ENCODE measurements around the gene ZNF536. TPM values are rescaled to one million over a fixed set of nuclear protein-coding genes. Genes with fewer than 3 reads are reported as not detected.

The ZNF536 gene
- total RNA-seq, 1 experiment from 2014 or later = not detected

GRCh38 chr19:30423481-30423880 lies 51.3 kb downstream of the ZNF536 start:
- H3K27me3 ChIP-seq (ENCODE audit: insufficient read depth, low read length) = no peaks in the 10 kb centered on the region
- H2BK15ac ChIP-seq (ENCODE audit: low read depth, low read length) = no peak overlapping the region
- H2BK5ac ChIP-seq (ENCODE audit: insufficient read length, low read length) = no peak overlapping the region
- no peak overlapping the region for H4K8ac ChIP-seq (replicated peaks; ENCODE audit: insufficient read length, low read depth, low read length)
- Mint-ChIP-seq H3K4me3 (no peak overlapping the region), H3K9me3 (no peaks in the 10 kb centered on the region), H3K27ac (no peak overlapping the region), H3K4me1 (no peaks in the 10 kb centered on the region), H3K36me3 (ENCODE audit: insufficient read depth in 1 of 3, low read depth in 3 of 3) (no peaks in the 10 kb centered on the region), H3K27me3 (ENCODE audit: low read depth) (peaks cover 3% of the 10 kb centered on the region)
- H3K23ac ChIP-seq (ENCODE audit: insufficient read length, low read depth, low read length) = no peak overlapping the region
- no peak overlapping the region for H3K4me2 ChIP-seq (ENCODE audit: insufficient read depth, insufficient read length, low read length)
- H2AK5ac ChIP-seq (ENCODE audit: insufficient read length, low read length) = no peak overlapping the region
- H3K14ac ChIP-seq (ENCODE audit: insufficient read depth, low read length) = no peak overlapping the region
- no peak overlapping the region for H2BK12ac ChIP-seq (ENCODE audit: insufficient read length, low read depth, low read length)
- no peak overlapping the region for H4K5ac ChIP-seq (ENCODE audit: insufficient read length, low read depth, low read length)
- no peak overlapping the region for H4K91ac ChIP-seq (ENCODE audit: insufficient read length, low read depth, low read length)
- no peak overlapping the region for H3K56ac ChIP-seq (ENCODE audit: insufficient read length, low read depth, low read length)
- H3K23me2 ChIP-seq (ENCODE audit: insufficient read length, low read depth, low read length, poor library complexity, severe bottlenecking) = no peaks in the 10 kb centered on the region
- no peak for DNase-seq
- no peaks in the 10 kb centered on the region for H3K9me3 ChIP-seq (ENCODE audit: control insufficient read depth, low read depth, low read length)
- H2BK20ac ChIP-seq (ENCODE audit: low read depth, low read length, poor library complexity, severe bottlenecking) = no peak overlapping the region
- H3T11ph ChIP-seq (ENCODE audit: low read length) = no peak overlapping the region
- H4K20me1 ChIP-seq (ENCODE audit: control insufficient read depth, insufficient read depth, insufficient read length) = no peaks in the 10 kb centered on the region
- H2BK120ac ChIP-seq (ENCODE audit: low read depth, low read length, poor library complexity, severe bottlenecking) = no peak overlapping the region
- H3K9ac ChIP-seq (ENCODE audit: extremely low read depth, insufficient read length, low read length) = no peak overlapping the region
- no peak overlapping the region for H2AFZ ChIP-seq (ENCODE audit: low read length)
- no peaks in the 10 kb centered on the region for H3K4me1 ChIP-seq (ENCODE audit: insufficient read depth, low read length)
- no peak for TF ChIP-seq CTCF (conservative IDR thresholded peaks at IDR 0.05)
- no peaks in the 10 kb centered on the region for H3K79me2 ChIP-seq (ENCODE audit: insufficient read depth, low read length)
- H3K18ac ChIP-seq (ENCODE audit: insufficient read length, low read depth, low read length) = no peak overlapping the region
- no peak overlapping the region for H3K27ac ChIP-seq (ENCODE audit: insufficient read length, low read depth, low read length)
- H3K4ac ChIP-seq (ENCODE audit: low read depth, low read length) = no peak overlapping the region
- no peaks in the 10 kb centered on the region for H3K79me1 ChIP-seq (ENCODE audit: insufficient read depth, low read depth, low read length, poor library complexity, severe bottlenecking)
- WGBS (ENCODE audit: extremely low coverage, insufficient read length, low lambda C conversion rate) = no CpG with 5 or more reads among the region's 11 CpGs

All from H9 (cell line).